Breast epithelium (tissue), 3 donors: ENCODE measurements around the gene FAM83C.
A peak's percentile ranks its signal among the peaks of the same experiment; 100 is the strongest.

ENCODE experiments used
- POLR2A ChIP-seq: fragments of 450-650 bp; IDR thresholded peaks from one replicate; pipeline ENCODE4 v1.6.1; 2016; ENCODE audit warnings: antibody characterized with exemption, mild to moderate bottlenecking, moderate library complexity
- POLR2AphosphoS5 ChIP-seq, 3 donors: sonication (generic); formaldehyde crosslinking; IDR thresholded peaks; one replicate each; pipeline ENCODE4 v1.6.1; 2017; ENCODE audit warnings: antibody characterized with exemption in 3 of 3
- TF ChIP-seq, protein P1 (sequence below), 3 donors: fragments of 450-650 bp; IDR thresholded peaks; one replicate each; pipeline ENCODE4 v1.5.1; 2016 to 2017; ENCODE audit warnings: antibody characterized with exemption in 3 of 3, mild to moderate bottlenecking in 3 of 3, moderate library complexity in 3 of 3

DNA sequence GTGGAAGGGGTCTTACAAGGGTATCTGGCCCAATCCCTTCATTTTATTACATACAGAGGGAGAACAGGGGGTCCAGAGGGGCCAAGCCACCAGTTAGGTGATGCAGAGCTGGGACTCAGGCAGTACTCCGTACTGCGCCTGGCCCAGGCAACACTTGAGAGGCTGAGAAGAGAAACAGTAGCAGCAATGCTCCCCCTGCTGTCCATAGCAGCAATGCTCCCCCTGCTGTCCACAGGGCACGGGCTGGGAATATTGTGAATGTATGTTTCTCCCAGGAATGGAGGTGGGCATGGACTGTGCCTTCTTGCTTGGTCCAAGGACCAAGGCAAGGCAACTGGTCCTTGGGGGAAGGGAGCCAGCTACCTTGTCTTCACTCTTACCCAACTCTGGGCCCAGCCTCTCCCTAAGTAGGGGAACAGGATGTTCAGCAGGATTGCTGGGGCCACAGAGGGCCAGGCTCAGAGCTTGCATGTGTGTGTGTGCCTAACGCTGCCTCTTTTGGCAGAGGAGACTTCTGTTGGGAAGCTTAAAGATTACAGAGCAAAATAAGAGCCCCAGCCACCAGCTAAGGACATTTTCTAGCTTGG is 14.8 kb upstream of the FAM83C start:
- TF ChIP-seq, protein P1, sequence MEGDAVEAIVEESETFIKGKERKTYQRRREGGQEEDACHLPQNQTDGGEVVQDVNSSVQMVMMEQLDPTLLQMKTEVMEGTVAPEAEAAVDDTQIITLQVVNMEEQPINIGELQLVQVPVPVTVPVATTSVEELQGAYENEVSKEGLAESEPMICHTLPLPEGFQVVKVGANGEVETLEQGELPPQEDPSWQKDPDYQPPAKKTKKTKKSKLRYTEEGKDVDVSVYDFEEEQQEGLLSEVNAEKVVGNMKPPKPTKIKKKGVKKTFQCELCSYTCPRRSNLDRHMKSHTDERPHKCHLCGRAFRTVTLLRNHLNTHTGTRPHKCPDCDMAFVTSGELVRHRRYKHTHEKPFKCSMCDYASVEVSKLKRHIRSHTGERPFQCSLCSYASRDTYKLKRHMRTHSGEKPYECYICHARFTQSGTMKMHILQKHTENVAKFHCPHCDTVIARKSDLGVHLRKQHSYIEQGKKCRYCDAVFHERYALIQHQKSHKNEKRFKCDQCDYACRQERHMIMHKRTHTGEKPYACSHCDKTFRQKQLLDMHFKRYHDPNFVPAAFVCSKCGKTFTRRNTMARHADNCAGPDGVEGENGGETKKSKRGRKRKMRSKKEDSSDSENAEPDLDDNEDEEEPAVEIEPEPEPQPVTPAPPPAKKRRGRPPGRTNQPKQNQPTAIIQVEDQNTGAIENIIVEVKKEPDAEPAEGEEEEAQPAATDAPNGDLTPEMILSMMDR (IDR thresholded peaks at IDR 0.05) = peak in 1 of 3 donors; percentile 46
- TF ChIP-seq POLR2A (no peak), POLR2AphosphoS5 (IDR thresholded peaks at IDR 0.05) (no peak)
